ENCODE data around the gene PKMYT1. TPM values are rescaled to one million over a fixed set of nuclear protein-coding genes. Genes with fewer than 3 reads are reported as not detected.
"Not testable (repeated sequence)": the region's sequence is repeated elsewhere in the genome, so short reads cannot be mapped to it uniquely, and the experiment has no call there.

Gene PKMYT1
- total and polyA plus RNA-seq, 2 experiments from 2014 or later, result 15.6 to 21.1 TPM

DNA sequence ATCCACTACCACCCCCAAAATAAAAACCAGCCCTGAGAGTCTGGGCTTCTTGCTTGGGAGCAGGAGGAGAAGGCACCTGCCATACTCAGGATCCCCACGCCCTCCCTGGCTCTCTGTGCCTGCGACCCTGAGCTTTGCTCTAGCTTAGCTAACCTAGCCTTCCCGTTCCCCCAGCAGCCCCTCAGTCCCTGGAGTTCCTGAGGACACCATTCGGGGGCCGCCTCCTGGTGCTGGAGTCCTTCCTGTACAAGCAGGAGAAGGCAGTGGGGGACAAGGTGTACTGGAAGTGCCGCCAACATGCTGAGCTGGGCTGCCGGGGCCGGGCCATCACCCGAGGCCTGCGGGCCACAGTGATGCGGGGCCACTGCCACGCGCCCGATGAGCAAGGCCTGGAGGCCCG is 50.0 kb downstream of the PKMYT1 start:
- DNase-seq, result no peak
- Histone ChIP-seq H4K20me1 (ENCODE audit: insufficient read depth) (no peaks in the 10 kb centered on the region), H3K9ac (no peak overlapping the region), H3K36me3 (ENCODE audit: low read depth) (peaks cover 3% of the 10 kb centered on the region; the same call in 1 of the 2 replicates), H3K27ac (no peak overlapping the region), H3K27me3 (replicated peaks; ENCODE audit: insufficient read depth) (no peaks in the 10 kb centered on the region), H3K9me2 (ENCODE audit: insufficient read depth) (no peaks in the 10 kb centered on the region), H3K4me3 (no peak overlapping the region), H3F3A (ENCODE audit: insufficient read depth) (peaks cover 7% of the 10 kb centered on the region; the same call in 1 of the 2 replicates), H2AFZ (no peak overlapping the region), H3K79me2 (ENCODE audit: insufficient read depth) (no peaks in the 10 kb centered on the region), H3K4me1 (ENCODE audit: insufficient read depth) (no peaks in the 10 kb centered on the region), H3K4me2 (ENCODE audit: unreplicated experiment) (no peak overlapping the region), H3K9me3 (ENCODE audit: low read depth) (no peaks in the 10 kb centered on the region)
- in situ Hi-C loops (cut with MboI), result no loop called here
- TF ChIP-seq EZH2 (IDR thresholded peaks at IDR 0.05; ENCODE audit: insufficient read depth, poor library complexity, severe bottlenecking) (no peak), EZH2phosphoT487 (IDR thresholded peaks at IDR 0.05; ENCODE audit: insufficient read depth, low read depth) (no peak)
- 96 to 97% methylated on average over 15 of the region's 15 CpGs for WGBS, 2 experiments (ENCODE audit: low coverage in 1 of 2, low lambda C conversion rate in 2 of 2, missing lambda C conversion rate in 2 of 2)

DNA sequence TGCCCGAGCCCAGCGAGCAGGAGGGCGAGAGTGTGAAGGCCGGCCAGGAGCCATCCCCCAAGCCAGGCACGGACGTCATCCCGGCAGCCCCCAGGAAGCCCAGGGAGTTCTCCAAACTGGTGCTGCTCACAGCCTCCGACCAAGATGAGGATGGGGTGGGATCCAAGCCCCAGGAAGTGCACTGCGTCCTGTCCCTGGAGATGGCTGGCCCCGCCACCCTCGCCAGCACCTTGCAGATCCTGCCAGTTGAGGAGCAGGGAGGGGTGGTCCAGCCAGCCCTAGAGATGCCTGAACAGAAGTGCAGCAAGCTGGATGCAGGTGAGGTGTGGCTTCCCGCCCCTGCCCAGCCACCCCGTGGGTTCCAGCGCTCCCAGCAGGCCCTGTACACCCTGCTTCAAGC is 50.6 kb downstream of the PKMYT1 start:
- Histone ChIP-seq H3K9ac (no peak overlapping the region), H3K79me2 (ENCODE audit: insufficient read depth) (no peaks in the 10 kb centered on the region), H3K27ac (no peak overlapping the region), H3K9me2 (ENCODE audit: insufficient read depth) (no peaks in the 10 kb centered on the region), H2AFZ (no peak overlapping the region), H3K36me3 (ENCODE audit: low read depth) (peaks cover 3% of the 10 kb centered on the region; the same call in 1 of the 2 replicates), H3F3A (ENCODE audit: insufficient read depth) (peaks cover 7% of the 10 kb centered on the region; the same call in 1 of the 2 replicates), H3K9me3 (ENCODE audit: low read depth) (no peaks in the 10 kb centered on the region), H3K4me3 (no peak overlapping the region), H3K27me3 (replicated peaks; ENCODE audit: insufficient read depth) (no peaks in the 10 kb centered on the region), H4K20me1 (ENCODE audit: insufficient read depth) (no peaks in the 10 kb centered on the region), H3K4me2 (ENCODE audit: unreplicated experiment) (no peak overlapping the region), H3K4me1 (ENCODE audit: insufficient read depth) (no peaks in the 10 kb centered on the region)
- DNase-seq, result no peak
- 93% methylated on average over 14 of the region's 14 CpGs for WGBS, 2 experiments (ENCODE audit: low coverage in 1 of 2, low lambda C conversion rate in 2 of 2, missing lambda C conversion rate in 2 of 2)
- no peak for TF ChIP-seq EZH2phosphoT487 (IDR thresholded peaks at IDR 0.05; ENCODE audit: insufficient read depth, low read depth)
- no peak for TF ChIP-seq EZH2 (IDR thresholded peaks at IDR 0.05; ENCODE audit: insufficient read depth, poor library complexity, severe bottlenecking)
- in situ Hi-C loops (cut with MboI), result no loop called here

- Histone ChIP-seq H3K27ac (no peak overlapping the region), H3K9me2 (ENCODE audit: insufficient read depth) (no peaks in the 10 kb centered on the region), H2AFZ (no peak overlapping the region), H4K20me1 (ENCODE audit: insufficient read depth) (no peaks in the 10 kb centered on the region), H3F3A (ENCODE audit: insufficient read depth) (peaks cover 7% of the 10 kb centered on the region; the same call in 1 of the 2 replicates), H3K9me3 (ENCODE audit: low read depth) (no peaks in the 10 kb centered on the region), H3K4me1 (ENCODE audit: insufficient read depth) (no peaks in the 10 kb centered on the region), H3K79me2 (ENCODE audit: insufficient read depth) (no peaks in the 10 kb centered on the region; the same call in 1 of the 2 replicates), H3K4me2 (ENCODE audit: unreplicated experiment) (no peak overlapping the region), H3K27me3 (replicated peaks; ENCODE audit: insufficient read depth) (no peaks in the 10 kb centered on the region), H3K4me3 (no peak overlapping the region), H3K9ac (no peak overlapping the region), H3K36me3 (ENCODE audit: low read depth) (peaks cover 3% of the 10 kb centered on the region; the same call in 1 of the 2 replicates)
- WGBS, 2 experiments (ENCODE audit: low coverage in 1 of 2, low lambda C conversion rate in 2 of 2, missing lambda C conversion rate in 2 of 2), result 82 to 87% methylated on average over 11 of the region's 11 CpGs
- no peak for DNase-seq
- TF ChIP-seq EZH2 (IDR thresholded peaks at IDR 0.05; ENCODE audit: insufficient read depth, poor library complexity, severe bottlenecking) (no peak), EZH2phosphoT487 (IDR thresholded peaks at IDR 0.05; ENCODE audit: insufficient read depth, low read depth) (no peak)
- in situ Hi-C loops (cut with MboI), result no loop called here
Observed at GRCh38 chr16:2928796-2929195, 51.5 kb downstream of the PKMYT1 start.

DNA sequence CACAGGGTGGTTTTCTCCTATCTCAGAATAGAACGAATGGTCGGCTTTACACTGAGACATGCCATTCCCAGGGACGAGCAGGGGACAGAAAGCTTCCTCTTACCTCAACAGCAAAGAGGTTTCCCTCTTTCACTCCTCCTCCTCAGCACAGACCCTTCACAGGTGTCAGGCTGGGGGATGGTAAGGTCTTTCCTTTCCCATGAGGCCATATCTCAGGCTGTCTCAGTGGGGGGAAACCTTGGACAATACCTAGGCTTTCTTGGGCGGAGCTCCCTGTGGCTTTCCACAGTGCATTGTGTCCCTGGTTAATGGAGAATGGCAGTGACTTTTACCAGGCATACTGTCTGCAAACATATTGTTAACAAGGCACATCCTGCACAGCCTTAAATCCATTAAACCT is 52.1 kb downstream of the PKMYT1 start:
- H3K9me3 ChIP-seq (ENCODE audit: low read depth); H3F3A ChIP-seq (ENCODE audit: insufficient read depth); H3K36me3 ChIP-seq (ENCODE audit: low read depth); H3K79me2 ChIP-seq (ENCODE audit: insufficient read depth); H3K4me3 ChIP-seq; H3K4me1 ChIP-seq (ENCODE audit: insufficient read depth); H3K27me3 ChIP-seq (replicated peaks; ENCODE audit: insufficient read depth); H3K9ac ChIP-seq; H2AFZ ChIP-seq; in situ Hi-C loops (cut with MboI); H3K9me2 ChIP-seq (ENCODE audit: insufficient read depth); H3K27ac ChIP-seq; DNase-seq; H3K4me2 ChIP-seq (ENCODE audit: unreplicated experiment); H4K20me1 ChIP-seq (ENCODE audit: insufficient read depth): not testable (repeated sequence)
- 85 to 92% methylated on average over 4 of the region's 4 CpGs for WGBS, 2 experiments (ENCODE audit: low coverage in 1 of 2, low lambda C conversion rate in 2 of 2, missing lambda C conversion rate in 2 of 2)
